G401.6 (cell line): ENCODE measurements around the gene PARD3.
A peak's percentile ranks its signal among the peaks of the same experiment; 100 is the strongest.

Experiments
- FAIRE-seq: peaks from 2 replicates; lab custom pipeline; 2012; peaks lifted over from hg19 to GRCh38; lab: Jason Lieb, UNC

The PARD3 gene

GRCh38 chr10:34119456-34119855 is 695.6 kb downstream of the PARD3 start:
- FAIRE-seq = no peak

GRCh38 chr10:34116681-34117271 is 698.3 kb downstream of the PARD3 start:
- FAIRE-seq = no peak

GRCh38 chr10:34116220-34116641 is 698.9 kb downstream of the PARD3 start:
- FAIRE-seq = no peak

- FAIRE-seq = no peak
Measured at GRCh38 chr10:34114914-34115313, 700.2 kb downstream of the PARD3 start.

GRCh38 chr10:34113504-34114225 is 701.4 kb downstream of the PARD3 start:
- no peak for FAIRE-seq

- FAIRE-seq = no peak
Measured at GRCh38 chr10:34112171-34112782, 702.8 kb downstream of the PARD3 start.

GRCh38 chr10:34111179-34111578 is 703.9 kb downstream of the PARD3 start:
- no peak for FAIRE-seq

- FAIRE-seq = no peak
Measured at GRCh38 chr10:34109952-34110702, 705.0 kb downstream of the PARD3 start.

- FAIRE-seq = no peak
Measured at GRCh38 chr10:34109495-34109894, 705.6 kb downstream of the PARD3 start.

- FAIRE-seq = no peak
Measured at GRCh38 chr10:34107626-34108516, 707.2 kb downstream of the PARD3 start.

GRCh38 chr10:34106356-34106885 is 708.7 kb downstream of the PARD3 start:
- no peak for FAIRE-seq

GRCh38 chr10:34104829-34105572 is 710.1 kb downstream of the PARD3 start:
- FAIRE-seq = no peak

- FAIRE-seq = no peak
Measured at GRCh38 chr10:34102893-34103506, 712.1 kb downstream of the PARD3 start.

GRCh38 chr10:34102237-34102673 is 712.8 kb downstream of the PARD3 start:
- no peak for FAIRE-seq

- no peak for FAIRE-seq
Measured at GRCh38 chr10:34101001-34101400, 714.1 kb downstream of the PARD3 start.

GRCh38 chr10:34098821-34099567 is 716.1 kb downstream of the PARD3 start:
- no peak for FAIRE-seq

- peak; percentile 13 for FAIRE-seq
Measured at GRCh38 chr10:34097682-34098081, 717.4 kb downstream of the PARD3 start.

GRCh38 chr10:34094961-34095360 is 720.1 kb downstream of the PARD3 start:
- FAIRE-seq = no peak

- FAIRE-seq = no peak
Measured at GRCh38 chr10:34094146-34094696, 720.9 kb downstream of the PARD3 start.
